Measurements from ENCODE around the gene SNRNP200. TPM values are rescaled to one million over a fixed set of nuclear protein-coding genes. Genes with fewer than 3 reads are reported as not detected.
A peak's percentile ranks its signal among the peaks of the same experiment; 100 is the strongest.

The SNRNP200 gene
- total RNA-seq, 2 donors from 2014 or later: 190 to 211 TPM

DNA sequence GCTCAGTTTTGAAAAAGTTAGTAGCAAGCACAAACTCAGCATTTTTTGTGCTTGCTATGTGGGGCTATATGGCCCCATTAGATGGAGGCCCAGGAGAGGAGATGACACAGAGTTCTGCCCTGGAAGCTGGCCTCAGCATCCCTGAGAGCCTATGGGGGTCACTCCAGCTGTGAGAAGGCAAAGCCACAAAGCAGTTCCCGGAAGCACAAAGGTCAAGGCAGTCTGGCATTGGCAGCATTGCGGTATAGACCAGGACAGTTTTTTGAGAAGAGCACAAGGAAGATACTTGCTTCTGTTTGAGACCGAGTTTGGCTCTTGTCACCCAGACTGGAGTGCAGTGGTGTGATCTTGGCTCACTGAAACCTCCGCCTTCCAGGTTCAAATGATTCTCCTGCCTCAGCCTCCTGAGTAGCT, 12.2 kb upstream of the SNRNP200 start:
- 74 to 93% methylated on average over 4 of the region's 4 CpGs for WGBS, 2 experiments (ENCODE audit: insufficient coverage in 1 of 2, insufficient read length in 1 of 2)
- H3K9me3 Mint-ChIP-seq: no peaks in the 10 kb centered on the region
- Histone ChIP-seq H3K27ac (ENCODE audit: low read depth, low read length) (no peak overlapping the region), H3K36me3 (ENCODE audit: control insufficient read depth, insufficient read depth, low read length) (no peaks in the 10 kb centered on the region), H3K4me1 (ENCODE audit: control insufficient read depth, insufficient read depth, low read length) (no peaks in the 10 kb centered on the region), H3K9me3 (ENCODE audit: control insufficient read depth, low read length) (no peaks in the 10 kb centered on the region), H3K4me3 (ENCODE audit: low read length) (no peak overlapping the region), H3K27me3 (ENCODE audit: control insufficient read depth, insufficient read depth, low read length, poor library complexity, severe bottlenecking) (peaks cover 44% of the 10 kb centered on the region), H3K9ac (ENCODE audit: extremely low read depth, low read length, poor library complexity, severe bottlenecking) (no peak overlapping the region)
- no peaks in the 10 kb centered on the region for H3K36me3 Mint-ChIP-seq (ENCODE audit: low read depth)
- no peak overlapping the region for H3K4me3 Mint-ChIP-seq
- peaks cover 59% of the 10 kb centered on the region for H3K27me3 Mint-ChIP-seq (ENCODE audit: insufficient read depth)
- no peak for DNase-seq
- peaks cover 2% of the 10 kb centered on the region for H3K4me1 Mint-ChIP-seq
- H3K27ac Mint-ChIP-seq: no peak overlapping the region
- TF ChIP-seq, protein P1, sequence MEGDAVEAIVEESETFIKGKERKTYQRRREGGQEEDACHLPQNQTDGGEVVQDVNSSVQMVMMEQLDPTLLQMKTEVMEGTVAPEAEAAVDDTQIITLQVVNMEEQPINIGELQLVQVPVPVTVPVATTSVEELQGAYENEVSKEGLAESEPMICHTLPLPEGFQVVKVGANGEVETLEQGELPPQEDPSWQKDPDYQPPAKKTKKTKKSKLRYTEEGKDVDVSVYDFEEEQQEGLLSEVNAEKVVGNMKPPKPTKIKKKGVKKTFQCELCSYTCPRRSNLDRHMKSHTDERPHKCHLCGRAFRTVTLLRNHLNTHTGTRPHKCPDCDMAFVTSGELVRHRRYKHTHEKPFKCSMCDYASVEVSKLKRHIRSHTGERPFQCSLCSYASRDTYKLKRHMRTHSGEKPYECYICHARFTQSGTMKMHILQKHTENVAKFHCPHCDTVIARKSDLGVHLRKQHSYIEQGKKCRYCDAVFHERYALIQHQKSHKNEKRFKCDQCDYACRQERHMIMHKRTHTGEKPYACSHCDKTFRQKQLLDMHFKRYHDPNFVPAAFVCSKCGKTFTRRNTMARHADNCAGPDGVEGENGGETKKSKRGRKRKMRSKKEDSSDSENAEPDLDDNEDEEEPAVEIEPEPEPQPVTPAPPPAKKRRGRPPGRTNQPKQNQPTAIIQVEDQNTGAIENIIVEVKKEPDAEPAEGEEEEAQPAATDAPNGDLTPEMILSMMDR (conservative IDR thresholded peaks at IDR 0.05): no peak

DNA sequence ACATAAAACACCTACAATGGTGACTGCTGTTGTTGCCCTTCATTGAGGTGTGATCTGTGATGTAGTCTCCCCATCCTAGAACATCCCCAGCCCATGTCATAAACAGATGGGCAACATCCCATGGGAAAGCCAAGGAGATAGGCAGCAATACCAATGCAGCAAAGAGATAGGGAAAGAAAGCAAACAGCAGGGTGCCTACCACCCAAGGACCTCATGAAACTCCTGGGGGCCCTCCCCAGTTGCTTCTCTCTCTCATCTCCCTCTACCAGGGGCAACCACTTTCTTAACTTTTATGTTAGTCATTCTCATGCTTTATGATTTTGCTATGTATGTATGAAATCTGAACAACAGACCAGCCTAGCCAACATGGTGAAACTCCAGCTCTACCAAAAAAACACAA, 11.7 kb upstream of the SNRNP200 start:
- no peaks in the 10 kb centered on the region for H3K9me3 ChIP-seq (ENCODE audit: control insufficient read depth, low read length)
- Mint-ChIP-seq H3K4me1 (peaks cover 3% of the 10 kb centered on the region), H3K27me3 (ENCODE audit: insufficient read depth) (peaks cover 53% of the 10 kb centered on the region), H3K4me3 (no peak overlapping the region), H3K36me3 (ENCODE audit: low read depth) (no peaks in the 10 kb centered on the region), H3K27ac (no peak overlapping the region), H3K9me3 (no peaks in the 10 kb centered on the region)
- no peaks in the 10 kb centered on the region for H3K4me1 ChIP-seq (ENCODE audit: control insufficient read depth, insufficient read depth, low read length)
- DNase-seq: no peak
- H3K27me3 ChIP-seq (ENCODE audit: control insufficient read depth, insufficient read depth, low read length, poor library complexity, severe bottlenecking): peaks cover 38% of the 10 kb centered on the region
- TF ChIP-seq, protein P1 (conservative IDR thresholded peaks at IDR 0.05): no peak
- no peak overlapping the region for H3K27ac ChIP-seq (ENCODE audit: low read depth, low read length)
- no peak overlapping the region for H3K9ac ChIP-seq (ENCODE audit: extremely low read depth, low read length, poor library complexity, severe bottlenecking)
- H3K4me3 ChIP-seq (ENCODE audit: low read length): no peak overlapping the region
- no peaks in the 10 kb centered on the region for H3K36me3 ChIP-seq (ENCODE audit: control insufficient read depth, insufficient read depth, low read length)

DNA sequence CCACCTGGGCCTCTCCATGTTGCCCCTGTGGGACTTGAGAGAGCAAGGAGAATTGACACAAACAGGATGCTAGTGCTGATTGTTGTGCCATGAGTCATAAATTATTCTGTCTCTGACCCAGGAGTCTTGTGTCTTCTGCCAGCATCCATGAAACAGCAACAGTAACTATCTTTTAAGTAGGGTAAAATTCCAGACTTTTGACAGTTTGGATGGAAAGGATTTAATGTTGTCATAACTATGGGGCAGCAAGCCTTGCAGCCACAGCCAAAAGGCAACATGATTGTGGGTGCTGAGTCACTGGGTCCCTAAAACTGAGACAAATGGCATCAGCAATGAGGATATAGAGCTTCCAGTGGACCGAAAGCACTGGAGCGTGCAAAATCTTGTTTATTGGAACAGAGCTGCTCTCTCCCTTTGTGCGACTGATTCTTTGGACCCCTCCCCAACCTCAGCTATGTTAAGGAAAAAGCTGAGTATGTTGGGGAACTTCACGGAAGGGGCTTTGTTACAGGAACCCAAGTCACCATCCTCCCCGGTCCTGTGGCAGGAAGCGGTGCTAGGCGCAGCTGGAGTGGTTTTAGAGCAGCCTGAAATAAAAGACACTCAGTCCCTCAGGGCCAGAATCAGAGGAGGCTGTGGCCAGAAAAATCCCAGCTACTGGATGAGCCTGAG, 10.2 kb upstream of the SNRNP200 start:
- Mint-ChIP-seq H3K4me1 (peaks cover 7% of the 10 kb centered on the region), H3K27me3 (ENCODE audit: insufficient read depth) (peaks cover 38% of the 10 kb centered on the region), H3K36me3 (ENCODE audit: low read depth) (no peaks in the 10 kb centered on the region), H3K27ac (no peak overlapping the region), H3K9me3 (no peaks in the 10 kb centered on the region), H3K4me3 (no peak overlapping the region)
- Histone ChIP-seq H3K27me3 (ENCODE audit: control insufficient read depth, insufficient read depth, low read length, poor library complexity, severe bottlenecking) (peaks cover 24% of the 10 kb centered on the region), H3K4me1 (ENCODE audit: control insufficient read depth, insufficient read depth, low read length) (no peaks in the 10 kb centered on the region), H3K27ac (ENCODE audit: low read depth, low read length) (peak overlapping the region; percentile 42), H3K9me3 (ENCODE audit: control insufficient read depth, low read length) (no peaks in the 10 kb centered on the region), H3K4me3 (ENCODE audit: low read length) (no peak overlapping the region), H3K9ac (ENCODE audit: extremely low read depth, low read length, poor library complexity, severe bottlenecking) (no peak overlapping the region), H3K36me3 (ENCODE audit: control insufficient read depth, insufficient read depth, low read length) (no peaks in the 10 kb centered on the region)
- 91 to 96% methylated on average over 6 to 7 of the region's 7 CpGs for WGBS, 2 experiments (ENCODE audit: insufficient coverage in 1 of 2, insufficient read length in 1 of 2)
- no peak for DNase-seq
- TF ChIP-seq, protein P1 (conservative IDR thresholded peaks at IDR 0.05): no peak

Measured in endodermal cell (in vitro differentiated cells).